ENCODE measurements around the gene DTNBP1.

DTNBP1 gene

GRCh38 chr6:15524861-15525401 lies 137.9 kb downstream of the DTNBP1 start:
- TF ChIP-seq, protein P1, sequence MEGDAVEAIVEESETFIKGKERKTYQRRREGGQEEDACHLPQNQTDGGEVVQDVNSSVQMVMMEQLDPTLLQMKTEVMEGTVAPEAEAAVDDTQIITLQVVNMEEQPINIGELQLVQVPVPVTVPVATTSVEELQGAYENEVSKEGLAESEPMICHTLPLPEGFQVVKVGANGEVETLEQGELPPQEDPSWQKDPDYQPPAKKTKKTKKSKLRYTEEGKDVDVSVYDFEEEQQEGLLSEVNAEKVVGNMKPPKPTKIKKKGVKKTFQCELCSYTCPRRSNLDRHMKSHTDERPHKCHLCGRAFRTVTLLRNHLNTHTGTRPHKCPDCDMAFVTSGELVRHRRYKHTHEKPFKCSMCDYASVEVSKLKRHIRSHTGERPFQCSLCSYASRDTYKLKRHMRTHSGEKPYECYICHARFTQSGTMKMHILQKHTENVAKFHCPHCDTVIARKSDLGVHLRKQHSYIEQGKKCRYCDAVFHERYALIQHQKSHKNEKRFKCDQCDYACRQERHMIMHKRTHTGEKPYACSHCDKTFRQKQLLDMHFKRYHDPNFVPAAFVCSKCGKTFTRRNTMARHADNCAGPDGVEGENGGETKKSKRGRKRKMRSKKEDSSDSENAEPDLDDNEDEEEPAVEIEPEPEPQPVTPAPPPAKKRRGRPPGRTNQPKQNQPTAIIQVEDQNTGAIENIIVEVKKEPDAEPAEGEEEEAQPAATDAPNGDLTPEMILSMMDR (IDR thresholded peaks at IDR 0.05; ENCODE audit: low read depth, low read length): no peak
- no peak overlapping the region for H3K4me3 ChIP-seq (replicated peaks in 1 of 2; ENCODE audit: low read depth in 2 of 2, low read length in 2 of 2)
- no peak for DNase-seq (ENCODE audit: low read depth in 2 of 2)

- no peak for DNase-seq (ENCODE audit: low read depth in 2 of 2)
- TF ChIP-seq, protein P1 (IDR thresholded peaks at IDR 0.05; ENCODE audit: low read depth, low read length): no peak
- H3K4me3 ChIP-seq (replicated peaks in 1 of 2; ENCODE audit: low read depth in 2 of 2, low read length in 2 of 2): no peak overlapping the region
Measured at GRCh38 chr6:15523679-15524630, 138.9 kb downstream of the DTNBP1 start.

DNA sequence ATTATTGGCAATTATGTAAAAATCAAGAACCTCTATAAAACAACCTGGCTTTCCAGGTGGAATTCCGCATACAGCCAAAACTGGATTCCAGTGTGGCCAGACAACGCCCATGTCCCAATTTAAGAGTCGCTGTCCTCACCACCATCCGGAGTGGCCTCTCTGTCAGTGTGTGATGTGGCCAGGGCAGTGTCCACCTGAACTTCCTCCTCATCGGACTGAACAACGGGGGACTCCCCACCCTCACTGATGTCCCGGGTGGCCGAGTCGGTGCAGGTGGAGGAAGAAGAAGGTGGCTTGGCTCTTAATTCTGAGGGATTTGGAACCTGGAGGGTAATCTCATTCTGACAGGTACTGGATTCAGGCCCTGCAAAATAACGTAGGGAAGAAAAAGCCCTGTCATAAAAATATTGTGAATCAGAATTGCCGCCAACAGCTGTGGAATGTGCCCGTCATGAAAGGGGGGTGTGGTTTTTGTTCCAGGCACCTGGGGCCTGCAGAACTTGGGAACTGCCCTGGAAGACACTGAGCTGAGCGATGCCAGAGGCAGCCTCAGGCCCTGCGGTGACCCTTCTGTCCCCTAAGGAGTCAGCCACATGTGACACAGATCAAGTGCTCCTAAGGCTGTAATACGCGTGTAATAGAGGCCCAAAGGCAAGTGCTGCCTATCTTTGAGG lies 139.8 kb downstream of the DTNBP1 start:
- DNase-seq (ENCODE audit: low read depth in 2 of 2): no peak
- TF ChIP-seq, protein P1 (IDR thresholded peaks at IDR 0.05; ENCODE audit: low read depth, low read length): no peak
- no peak overlapping the region for H3K4me3 ChIP-seq (replicated peaks in 1 of 2; ENCODE audit: low read depth in 2 of 2, low read length in 2 of 2)

DNA sequence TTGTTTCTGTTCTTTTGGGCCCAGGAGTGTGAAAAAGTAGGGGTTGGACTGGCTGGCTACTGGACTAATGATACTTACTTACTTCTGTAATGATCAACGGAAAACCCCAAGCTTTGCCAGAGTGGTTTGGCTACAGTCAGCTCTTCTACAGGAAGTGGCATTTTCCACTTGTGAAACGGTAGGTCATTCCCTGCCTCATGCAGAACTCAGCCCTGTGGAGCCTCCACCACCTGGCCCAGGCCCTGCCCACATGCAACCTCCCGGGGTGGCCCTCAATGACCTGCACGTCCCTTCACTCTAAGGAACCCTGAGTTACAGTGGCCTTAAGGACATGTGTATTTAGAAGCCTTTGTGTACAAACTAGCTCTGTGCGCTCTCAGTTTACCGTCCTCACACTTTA lies 140.4 kb downstream of the DTNBP1 start:
- H3K4me3 ChIP-seq (replicated peaks in 1 of 2; ENCODE audit: low read depth in 2 of 2, low read length in 2 of 2): no peak overlapping the region
- DNase-seq (ENCODE audit: low read depth in 2 of 2): no peak
- TF ChIP-seq, protein P1 (IDR thresholded peaks at IDR 0.05; ENCODE audit: low read depth, low read length): no peak

DNA sequence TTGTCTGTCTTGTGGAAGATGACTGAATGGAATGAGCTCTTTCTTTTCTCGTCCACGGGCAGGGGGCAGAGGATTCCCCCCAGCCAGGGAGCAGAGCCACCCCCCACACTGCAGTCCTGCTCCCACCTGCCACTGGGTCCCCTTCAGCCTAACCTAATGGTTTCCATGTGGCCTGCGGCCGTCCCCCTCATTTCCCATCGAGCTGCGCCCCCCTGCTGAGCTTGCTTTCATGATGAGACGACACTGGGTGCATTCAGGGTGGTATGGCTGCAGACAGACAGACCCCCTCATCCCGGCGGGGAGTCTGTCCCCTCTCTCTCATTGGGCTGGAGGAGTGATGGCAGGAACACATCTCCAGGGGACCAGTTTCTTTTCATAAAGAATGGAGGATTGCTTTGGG lies 140.8 kb downstream of the DTNBP1 start:
- H3K4me3 ChIP-seq (replicated peaks in 1 of 2; ENCODE audit: low read depth in 2 of 2, low read length in 2 of 2): no peak overlapping the region
- no peak for DNase-seq (ENCODE audit: low read depth in 2 of 2)
- TF ChIP-seq, protein P1 (IDR thresholded peaks at IDR 0.05; ENCODE audit: low read depth, low read length): no peak

GRCh38 chr6:15521582-15521981 lies 141.2 kb downstream of the DTNBP1 start:
- H3K4me3 ChIP-seq (replicated peaks in 1 of 2; ENCODE audit: low read depth in 2 of 2, low read length in 2 of 2): no peak overlapping the region
- DNase-seq (ENCODE audit: low read depth in 2 of 2): no peak
- TF ChIP-seq, protein P1 (IDR thresholded peaks at IDR 0.05; ENCODE audit: low read depth, low read length): no peak
